ENCODE measurements around the gene OCIAD1. TPM values are rescaled to one million over a fixed set of nuclear protein-coding genes. Genes with fewer than 3 reads are reported as not detected.

The OCIAD1 gene
- total and polyA plus RNA-seq, 2 of the 13 experiments (the other 11 are each of a cell fraction or from before 2014, with no cell fraction given), result 67.3 to 74.9 TPM

- no peak for TF ChIP-seq PRMT3 (CRISPR knock-in tag; IDR thresholded peaks at IDR 0.05; ENCODE audit: borderline replicate concordance, low read depth)
- no peak for TF ChIP-seq ZSCAN25 (CRISPR knock-in tag; IDR thresholded peaks at IDR 0.05)
These were observed 73.2 kb downstream of the OCIAD1 start (continued) for GRCh38 chr4:48904101-48904500.

DNA sequence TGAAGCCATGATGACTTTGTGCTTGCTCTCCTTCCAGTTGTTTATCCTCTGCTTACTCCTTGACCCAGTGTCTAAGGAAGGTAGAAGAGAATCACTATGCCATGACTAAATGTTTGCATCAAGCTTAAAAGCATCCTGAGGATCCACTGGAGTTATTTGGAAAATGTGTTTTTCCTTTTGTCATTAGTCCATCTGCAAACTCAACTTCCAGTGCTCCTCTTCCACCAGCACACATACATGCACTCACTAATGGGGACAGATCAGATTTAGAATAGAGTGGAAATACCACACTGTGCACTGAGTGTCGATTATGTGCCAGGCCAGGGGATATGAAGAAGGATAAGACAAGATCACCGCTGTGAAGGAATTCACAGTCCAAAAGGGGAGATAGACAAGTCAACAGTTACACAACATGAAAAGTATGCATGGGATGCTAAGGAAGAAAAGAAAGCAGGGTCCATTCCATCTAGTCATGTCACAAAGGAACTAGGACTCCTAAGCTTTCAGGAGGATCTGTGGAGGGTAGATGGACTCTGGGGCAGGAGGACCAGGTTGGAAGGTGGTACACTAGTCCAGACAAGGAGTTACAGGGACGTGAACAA lies 73.8 kb downstream of the OCIAD1 start:
- no peak overlapping the region for H2AFZ ChIP-seq (ENCODE audit: low read length)
- ATAC-seq, result no peak
- no peaks in the 10 kb centered on the region for H3K9me3 ChIP-seq (ENCODE audit: low read length)
- H4K20me1 ChIP-seq (ENCODE audit: insufficient read depth, low read length), result no peaks in the 10 kb centered on the region
- no peaks in the 10 kb centered on the region for H3K36me3 ChIP-seq (replicated peaks in 1 of 2; ENCODE audit: control insufficient read depth in 1 of 2, insufficient read depth in 2 of 2, low read length in 2 of 2)
- no peak overlapping the region for H3K4me3 ChIP-seq (replicated peaks in 1 of 3; ENCODE audit: insufficient read depth in 1 of 3, low read depth in 2 of 3, low read length in 3 of 3)
- ChIA-PET POLR2A (no interaction called here), CTCF (ENCODE audit: low intra/inter-chr PET ratio, low total read pairs) (no interaction called here)
- no peaks in the 10 kb centered on the region for H3K79me2 ChIP-seq (ENCODE audit: insufficient read depth, low read length)
- FAIRE-seq, result no peak
- H3K9ac ChIP-seq (ENCODE audit: insufficient read depth, low read depth, low read length), result no peak overlapping the region
- no TSS peak for BruUV-seq (replicated peaks)
- DNase-seq (ENCODE audit: low spot score), result no peak
- no peaks in the 10 kb centered on the region for H3K27me3 ChIP-seq (ENCODE audit: control insufficient read depth in 1 of 2, insufficient read depth in 2 of 2, low read length in 2 of 2)
- intact Hi-C loops (cut with micrococcal nuclease; ENCODE audit: unreplicated experiment), result no loop called here
- in situ Hi-C loops (cut with HindIII; ENCODE audit: extremely low pct_ligation_motif_present, low pct_unique_long_range_greater_than_20kb), result no loop called here
- H3K4me1 ChIP-seq (ENCODE audit: insufficient read depth, low read length), result peaks cover 23% of the 10 kb centered on the region
- H3K27ac ChIP-seq (ENCODE audit: extremely low read length, insufficient read depth, low read length), result no peak overlapping the region
- 19% methylated on average over 3 of the region's 3 CpGs for WGBS (ENCODE audit: low lambda C conversion rate)
- no peak overlapping the region for H3K4me2 ChIP-seq (ENCODE audit: low read depth, low read length)
- TF ChIP-seq ZNF468 (CRISPR knock-in tag; IDR thresholded peaks at IDR 0.05) (no peak), ZFP36L1 (CRISPR knock-in tag; IDR thresholded peaks at IDR 0.05) (no peak), ZMAT5 (CRISPR knock-in tag; IDR thresholded peaks at IDR 0.05; ENCODE audit: borderline replicate concordance, low read depth) (no peak), ZNF773 (CRISPR knock-in tag; IDR thresholded peaks at IDR 0.05; ENCODE audit: borderline replicate concordance) (no peak), MZF1 (CRISPR knock-in tag; IDR thresholded peaks at IDR 0.05; ENCODE audit: borderline replicate concordance) (no peak), POLR2A (IDR thresholded peaks at IDR 0.05; ENCODE audit: insufficient read depth in 1 of 2, low read depth in 2 of 2, low read length in 2 of 2) (no peak), ZNF564 (CRISPR knock-in tag; IDR thresholded peaks at IDR 0.05) (no peak), NR1H2 (CRISPR knock-in tag; IDR thresholded peaks at IDR 0.05; ENCODE audit: borderline replicate concordance, low read depth) (no peak), ZBTB44 (CRISPR knock-in tag; IDR thresholded peaks at IDR 0.05) (no peak), MTF2 (CRISPR knock-in tag; IDR thresholded peaks at IDR 0.05; ENCODE audit: borderline replicate concordance) (no peak), TCF7L2 (IDR thresholded peaks at IDR 0.05; ENCODE audit: low read depth, low read length) (no peak), ZNF256 (CRISPR knock-in tag; conservative IDR thresholded peaks at IDR 0.05) (no peak), RFX3 (CRISPR knock-in tag; IDR thresholded peaks at IDR 0.05) (no peak)
- TF ChIP-seq, protein P1, sequence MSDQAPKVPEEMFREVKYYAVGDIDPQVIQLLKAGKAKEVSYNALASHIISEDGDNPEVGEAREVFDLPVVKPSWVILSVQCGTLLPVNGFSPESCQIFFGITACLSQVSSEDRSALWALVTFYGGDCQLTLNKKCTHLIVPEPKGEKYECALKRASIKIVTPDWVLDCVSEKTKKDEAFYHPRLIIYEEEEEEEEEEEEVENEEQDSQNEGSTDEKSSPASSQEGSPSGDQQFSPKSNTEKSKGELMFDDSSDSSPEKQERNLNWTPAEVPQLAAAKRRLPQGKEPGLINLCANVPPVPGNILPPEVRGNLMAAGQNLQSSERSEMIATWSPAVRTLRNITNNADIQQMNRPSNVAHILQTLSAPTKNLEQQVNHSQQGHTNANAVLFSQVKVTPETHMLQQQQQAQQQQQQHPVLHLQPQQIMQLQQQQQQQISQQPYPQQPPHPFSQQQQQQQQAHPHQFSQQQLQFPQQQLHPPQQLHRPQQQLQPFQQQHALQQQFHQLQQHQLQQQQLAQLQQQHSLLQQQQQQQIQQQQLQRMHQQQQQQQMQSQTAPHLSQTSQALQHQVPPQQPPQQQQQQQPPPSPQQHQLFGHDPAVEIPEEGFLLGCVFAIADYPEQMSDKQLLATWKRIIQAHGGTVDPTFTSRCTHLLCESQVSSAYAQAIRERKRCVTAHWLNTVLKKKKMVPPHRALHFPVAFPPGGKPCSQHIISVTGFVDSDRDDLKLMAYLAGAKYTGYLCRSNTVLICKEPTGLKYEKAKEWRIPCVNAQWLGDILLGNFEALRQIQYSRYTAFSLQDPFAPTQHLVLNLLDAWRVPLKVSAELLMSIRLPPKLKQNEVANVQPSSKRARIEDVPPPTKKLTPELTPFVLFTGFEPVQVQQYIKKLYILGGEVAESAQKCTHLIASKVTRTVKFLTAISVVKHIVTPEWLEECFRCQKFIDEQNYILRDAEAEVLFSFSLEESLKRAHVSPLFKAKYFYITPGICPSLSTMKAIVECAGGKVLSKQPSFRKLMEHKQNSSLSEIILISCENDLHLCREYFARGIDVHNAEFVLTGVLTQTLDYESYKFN (CRISPR knock-in tag; conservative IDR thresholded peaks at IDR 0.05), result no peak
- TF ChIP-seq, protein P2, sequence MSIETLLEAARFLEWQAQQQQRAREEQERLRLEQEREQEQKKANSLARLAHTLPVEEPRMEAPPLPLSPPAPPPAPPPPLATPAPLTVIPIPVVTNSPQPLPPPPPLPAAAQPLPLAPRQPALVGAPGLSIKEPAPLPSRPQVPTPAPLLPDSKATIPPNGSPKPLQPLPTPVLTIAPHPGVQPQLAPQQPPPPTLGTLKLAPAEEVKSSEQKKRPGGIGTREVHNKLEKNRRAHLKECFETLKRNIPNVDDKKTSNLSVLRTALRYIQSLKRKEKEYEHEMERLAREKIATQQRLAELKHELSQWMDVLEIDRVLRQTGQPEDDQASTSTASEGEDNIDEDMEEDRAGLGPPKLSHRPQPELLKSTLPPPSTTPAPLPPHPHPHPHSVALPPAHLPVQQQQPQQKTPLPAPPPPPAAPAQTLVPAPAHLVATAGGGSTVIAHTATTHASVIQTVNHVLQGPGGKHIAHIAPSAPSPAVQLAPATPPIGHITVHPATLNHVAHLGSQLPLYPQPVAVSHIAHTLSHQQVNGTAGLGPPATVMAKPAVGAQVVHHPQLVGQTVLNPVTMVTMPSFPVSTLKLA (IDR thresholded peaks at IDR 0.05), result no peak
